Measurements from ENCODE around the gene DCTPP1.
"Not testable (repeated sequence)": the region's sequence is repeated elsewhere in the genome, so short reads cannot be mapped to it uniquely, and the experiment has no call there.

DCTPP1 gene

GRCh38 chr16:30409125-30410060 lies 20.4 kb downstream of the DCTPP1 start:
- peak; percentile 28 for DNase-seq

GRCh38 chr16:30407804-30408534 lies 21.9 kb downstream of the DCTPP1 start:
- no peak for DNase-seq

- no peak for DNase-seq
Observed at GRCh38 chr16:30407102-30407803, 22.6 kb downstream of the DCTPP1 start, which contains the start of gene ZNF771. Gene ZNF771, plus strand, starts transcription at chr16:30407606. Its CDS starts 448 bp downstream, at chr16:30408054.

- DNase-seq: no peak
Observed at GRCh38 chr16:30406795-30407101, 23.1 kb downstream of the DCTPP1 start.

- no peak for DNase-seq
Observed at GRCh38 chr16:30401768-30402425, 27.9 kb downstream of the DCTPP1 start.

GRCh38 chr16:30399435-30400186 lies 30.2 kb downstream of the DCTPP1 start:
- no peak for DNase-seq

- no peak for DNase-seq
Observed at GRCh38 chr16:30398661-30399434, 31.0 kb downstream of the DCTPP1 start.

GRCh38 chr16:30397776-30398660 lies 31.8 kb downstream of the DCTPP1 start:
- DNase-seq: no peak

GRCh38 chr16:30397056-30397455 lies 32.8 kb downstream of the DCTPP1 start:
- DNase-seq: no peak

- not testable (repeated sequence) for DNase-seq
Observed at GRCh38 chr16:30396627-30397026, 33.2 kb downstream of the DCTPP1 start.

- DNase-seq: no peak
Observed at GRCh38 chr16:30395992-30396585, 33.7 kb downstream of the DCTPP1 start.

- DNase-seq: no peak
Observed at GRCh38 chr16:30395155-30395991, 34.5 kb downstream of the DCTPP1 start, which contains the start of gene ZNF48. Gene ZNF48, plus strand, starts transcription at chr16:30395420. Its CDS starts 375 bp downstream, at chr16:30395795.

GRCh38 chr16:30394592-30395154 lies 35.2 kb downstream of the DCTPP1 start:
- DNase-seq: no peak

- no peak for DNase-seq
Observed at GRCh38 chr16:30383521-30383920, 46.3 kb downstream of the DCTPP1 start.

GRCh38 chr16:30382111-30382881 lies 47.5 kb downstream of the DCTPP1 start, which contains the start of gene SEPTIN1:
Gene SEPTIN1, minus strand, starts transcription at chr16:30382561. Its CDS starts 19 bp downstream, at chr16:30382542.
- no peak for DNase-seq

- DNase-seq: no peak
Observed at GRCh38 chr16:30381291-30382041, 48.4 kb downstream of the DCTPP1 start.

GRCh38 chr16:30380803-30381208 lies 49.0 kb downstream of the DCTPP1 start:
- DNase-seq: no peak

Data from SIG-M5 (cell line).